Upper lobe of left lung (tissue), 6 donors: ENCODE measurements around the gene PITPNM1. TPM values are rescaled to one million over a fixed set of nuclear protein-coding genes. Genes with fewer than 3 reads are reported as not detected.

Source experiments
- ATAC-seq, 2 donors: fragments of 200-7000 bp; cut with Tn5 transposase; one replicate each; pipeline ENCODE4 v1.9.1; 2022; ENCODE audit warnings: mild to moderate bottlenecking in 2 of 2, moderate library complexity in 2 of 2; ENCODE audit not compliant: low FRiP score in 2 of 2
- DNase-seq, 2 donors: peaks; one replicate each; pipeline ENCODE4 v3.0.0-alpha.2; 2019 to 2020
- H3K27ac ChIP-seq, 4 donors: fragments of 200-600 bp; sonication (generic); one replicate each; pipeline ENCODE4 v1.5.1; 2016 to 2019
- H3K27me3 ChIP-seq, 4 donors: fragments of 200-600 bp; sonication (generic); one replicate each; pipeline ENCODE4 v1.5.1; 2017 to 2019
- H3K36me3 ChIP-seq, 4 donors: fragments of 200-600 bp; sonication (generic); one replicate each; pipeline ENCODE4 v1.5.1; 2016 to 2019
- H3K4me1 ChIP-seq, 4 donors: fragments of 200-600 bp; sonication (generic); one replicate each; pipeline ENCODE4 v1.5.1; 2018 to 2019
- H3K4me3 ChIP-seq, 4 donors: fragments of 200-600 bp; sonication (generic); one replicate each; pipeline ENCODE4 v1.5.1; 2017 to 2019; ENCODE audit warnings: mild to moderate bottlenecking in 2 of 4, moderate library complexity in 1 of 4
- H3K9me3 ChIP-seq, 4 donors: fragments of 200-600 bp; sonication (generic); one replicate each; pipeline ENCODE4 v1.5.1; 2018 to 2019
- EP300 ChIP-seq, 4 donors: sonication (generic); formaldehyde crosslinking; IDR thresholded peaks; one replicate each; pipeline ENCODE4 v1.5.1; 2017; ENCODE audit warnings: antibody characterized with exemption in 4 of 4, control low read depth in 2 of 4
- POLR2A ChIP-seq, 4 donors: fragments of 450-650 bp; IDR thresholded peaks; one replicate each; pipeline ENCODE4 v1.5.1; 2016 to 2017; ENCODE audit warnings: antibody characterized with exemption in 4 of 4, mild to moderate bottlenecking in 2 of 4
- POLR2AphosphoS5 ChIP-seq, 2 donors: sonication (generic); formaldehyde crosslinking; IDR thresholded peaks; one replicate each; pipeline ENCODE4 v1.5.1; 2017; ENCODE audit warnings: antibody characterized with exemption in 2 of 2
- WGBS, 2 donors: methylation state at CpG; one replicate each; pipeline ENCODE4 v1.1.5; 2017 to 2018; 5-methylcytosine and 5-hydroxymethylcytosine counted together
- total RNA-seq, 6 donors: library from RNA; depleted of rRNA in 4 of 6; stranded (reverse); fragments of >200 nt in 4 of 6; gene quantifications; one replicate each; pipeline versions ENCODE4 v1.1.0 to v1.2.1, GENCODE V29; 2016 to 2021
- TF ChIP-seq, protein P1 (sequence below), 6 experiments: fragments of 450-650 bp in 4 of 6; fragments of 200-600 bp in 2 of 6; sonication (generic) in 2 of 6; IDR thresholded peaks; one replicate each; pipeline ENCODE4 v1.5.1; 2016 to 2019; ENCODE audit warnings: antibody characterized with exemption in 6 of 6
- donor health status: DM: no; HTN: no; CAD: no; lungs with moderate emphysema.
- donor health status: DM: no; HTN: yes; CAD: no; lungs with severe emphysema.

PITPNM1 gene
- total RNA-seq, 6 donors from 2014 or later: 32.0 to 90.1 (median 40.7) TPM

DNA sequence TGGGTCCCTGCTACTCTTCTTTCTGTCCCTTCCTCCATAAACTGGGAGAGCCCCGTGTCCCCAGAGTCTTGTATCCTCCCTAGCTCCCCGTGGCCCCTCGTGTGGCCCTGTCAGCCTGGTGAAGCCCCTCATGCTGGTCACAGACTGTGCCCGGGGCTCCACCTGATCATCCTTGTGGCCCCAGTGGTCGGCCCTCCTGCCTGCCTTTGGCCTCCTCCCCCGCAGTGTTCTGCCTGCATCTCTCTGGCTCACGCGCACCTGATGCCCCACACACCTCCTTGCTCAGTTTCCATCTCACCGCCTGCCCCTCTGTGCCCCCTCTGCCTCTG is 19.3 kb upstream of the PITPNM1 start:
- ATAC-seq: no peak

DNA sequence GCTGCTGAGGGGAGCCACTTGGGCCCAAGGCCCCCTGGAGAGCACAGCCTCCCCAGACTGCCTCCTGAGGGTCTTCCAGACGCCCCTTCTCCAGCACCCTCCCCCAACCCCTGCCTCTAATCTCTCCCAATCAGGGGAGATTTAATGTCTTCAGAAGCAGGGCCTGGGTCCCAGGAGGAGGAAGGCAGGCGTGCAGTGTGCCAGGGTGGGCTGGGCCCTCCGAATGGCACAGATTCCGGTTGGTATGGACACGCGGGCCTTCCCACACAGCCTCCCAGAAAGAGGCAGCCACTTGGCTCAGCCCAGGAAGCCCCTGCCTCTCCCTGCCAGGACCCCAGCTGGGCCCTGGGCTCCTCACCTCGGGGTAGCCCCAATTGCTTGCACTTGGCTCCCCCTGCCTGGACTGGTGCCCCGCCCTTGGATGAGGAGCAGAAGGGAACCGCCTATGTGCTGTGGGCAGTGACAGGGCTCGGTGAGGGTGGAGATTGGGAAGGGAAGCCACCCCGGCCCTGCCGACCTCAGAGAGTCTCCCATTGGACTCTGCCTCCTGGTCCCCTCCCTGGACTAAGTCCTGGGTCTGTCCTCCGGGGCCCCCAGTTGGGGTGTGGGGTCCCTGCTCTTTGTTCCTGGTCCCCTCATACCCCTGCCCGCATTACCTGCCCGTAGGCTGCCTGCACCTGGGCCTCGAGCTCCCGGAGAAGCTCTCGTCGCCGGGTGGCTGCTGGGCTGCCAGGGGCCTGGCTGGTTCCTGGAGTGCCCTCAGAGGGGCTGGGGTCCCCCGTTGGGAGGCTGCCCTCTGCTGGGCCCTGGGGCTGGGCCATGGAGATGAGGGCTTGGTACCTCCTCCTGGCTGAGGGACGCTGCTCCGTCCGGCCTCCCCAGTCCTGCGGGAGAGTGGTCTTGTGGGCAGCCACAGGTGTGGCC is 18.7 kb upstream of the PITPNM1 start:
- Histone ChIP-seq H3K4me1 (no peaks in the 10 kb centered on the region), H3K27ac (no peak overlapping the region), H3K36me3 (no peaks in the 10 kb centered on the region), H3K27me3 (no peaks in the 10 kb centered on the region), H3K9me3 (no peaks in the 10 kb centered on the region), H3K4me3 (no peak overlapping the region)
- 77 to 80% methylated on average over 16 to 17 of the region's 25 CpGs for WGBS, 2 donors
- TF ChIP-seq EP300 (IDR thresholded peaks at IDR 0.05) (no peak), POLR2A (IDR thresholded peaks at IDR 0.05) (no peak), POLR2AphosphoS5 (IDR thresholded peaks at IDR 0.05) (no peak)
- TF ChIP-seq, protein P1, sequence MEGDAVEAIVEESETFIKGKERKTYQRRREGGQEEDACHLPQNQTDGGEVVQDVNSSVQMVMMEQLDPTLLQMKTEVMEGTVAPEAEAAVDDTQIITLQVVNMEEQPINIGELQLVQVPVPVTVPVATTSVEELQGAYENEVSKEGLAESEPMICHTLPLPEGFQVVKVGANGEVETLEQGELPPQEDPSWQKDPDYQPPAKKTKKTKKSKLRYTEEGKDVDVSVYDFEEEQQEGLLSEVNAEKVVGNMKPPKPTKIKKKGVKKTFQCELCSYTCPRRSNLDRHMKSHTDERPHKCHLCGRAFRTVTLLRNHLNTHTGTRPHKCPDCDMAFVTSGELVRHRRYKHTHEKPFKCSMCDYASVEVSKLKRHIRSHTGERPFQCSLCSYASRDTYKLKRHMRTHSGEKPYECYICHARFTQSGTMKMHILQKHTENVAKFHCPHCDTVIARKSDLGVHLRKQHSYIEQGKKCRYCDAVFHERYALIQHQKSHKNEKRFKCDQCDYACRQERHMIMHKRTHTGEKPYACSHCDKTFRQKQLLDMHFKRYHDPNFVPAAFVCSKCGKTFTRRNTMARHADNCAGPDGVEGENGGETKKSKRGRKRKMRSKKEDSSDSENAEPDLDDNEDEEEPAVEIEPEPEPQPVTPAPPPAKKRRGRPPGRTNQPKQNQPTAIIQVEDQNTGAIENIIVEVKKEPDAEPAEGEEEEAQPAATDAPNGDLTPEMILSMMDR (IDR thresholded peaks at IDR 0.05): no peak
- ATAC-seq (peak in 1 of 2 donors; percentile 4), DNase-seq (peak in 1 of 2 donors; percentile 69)

More for the DNA sequence above, 19.3 kb upstream of the PITPNM1 start:
- WGBS, 2 donors: 85 to 86% methylated on average over 8 to 9 of the region's 9 CpGs
- H3K4me1 ChIP-seq: no peaks in the 10 kb centered on the region
- H3K4me3 ChIP-seq: no peak overlapping the region
- H3K36me3 ChIP-seq: no peaks in the 10 kb centered on the region
- no peaks in the 10 kb centered on the region for H3K27me3 ChIP-seq
- no peak for DNase-seq
- no peak for TF ChIP-seq POLR2AphosphoS5 (IDR thresholded peaks at IDR 0.05)
- no peak for TF ChIP-seq EP300 (IDR thresholded peaks at IDR 0.05)
- TF ChIP-seq, protein P1 (IDR thresholded peaks at IDR 0.05): no peak
- TF ChIP-seq POLR2A (IDR thresholded peaks at IDR 0.05): no peak
- H3K9me3 ChIP-seq: no peaks in the 10 kb centered on the region
- H3K27ac ChIP-seq: no peak overlapping the region

DNA sequence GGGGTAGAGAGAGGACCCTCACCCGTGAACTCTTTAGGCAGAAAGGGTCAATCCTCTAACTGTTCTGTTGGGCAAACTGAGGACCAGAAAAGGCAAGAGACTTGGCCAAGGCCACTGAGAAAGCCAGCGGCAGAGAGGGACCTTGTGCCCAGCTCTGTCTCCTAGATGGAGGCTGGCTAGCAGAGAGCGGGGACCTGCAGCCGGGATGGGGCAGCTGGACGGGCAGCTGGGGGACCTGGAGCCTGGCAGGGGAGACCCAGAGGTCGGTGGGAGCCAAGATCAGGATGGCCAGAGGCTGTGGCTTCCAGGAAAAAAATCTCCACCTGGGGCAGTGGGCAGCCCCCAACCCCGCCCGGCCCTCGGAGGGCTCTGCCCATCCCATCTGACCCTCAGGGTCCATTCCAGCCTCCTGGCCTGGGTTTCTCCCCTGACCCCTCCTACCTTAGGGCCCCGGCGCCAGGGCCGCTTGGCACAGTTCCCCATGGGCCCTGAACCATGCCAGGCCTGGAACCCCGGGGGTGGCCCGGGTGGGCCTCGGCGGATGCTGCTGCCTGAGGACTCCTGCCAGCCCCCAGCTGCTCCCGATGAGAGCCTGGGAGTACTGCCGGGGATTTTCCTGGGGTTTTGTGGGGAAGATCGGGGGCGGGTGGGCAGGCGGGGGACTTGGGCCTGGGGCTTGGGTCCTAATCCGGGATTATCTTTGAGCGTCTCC is 17.8 kb upstream of the PITPNM1 start, which contains the start of gene CABP2:
TSS of gene CABP2 (minus strand) at position 603 of the 712 bp plus-strand sequence. CDS start at position 483, 120 bp downstream.
- Histone ChIP-seq H3K4me1 (no peaks in the 10 kb centered on the region), H3K4me3 (no peak within 1 kb of the TSS), H3K27ac (no peak within 1 kb of the TSS), H3K36me3 (no peaks in the 10 kb centered on the region), H3K9me3 (no peaks in the 10 kb centered on the region), H3K27me3 (no peaks in the 10 kb centered on the region)
- TF ChIP-seq POLR2AphosphoS5 (IDR thresholded peaks at IDR 0.05): no peak
- TF ChIP-seq, protein P1 (IDR thresholded peaks at IDR 0.05): no peak
- TF ChIP-seq EP300 (IDR thresholded peaks at IDR 0.05): no peak
- no peak for TF ChIP-seq POLR2A (IDR thresholded peaks at IDR 0.05)
- no peak for ATAC-seq
- peak in 1 of 2 donors; percentile 79 for DNase-seq
- WGBS, 2 donors: 90 to 91% methylated on average over 8 to 17 of the region's 23 CpGs

DNA sequence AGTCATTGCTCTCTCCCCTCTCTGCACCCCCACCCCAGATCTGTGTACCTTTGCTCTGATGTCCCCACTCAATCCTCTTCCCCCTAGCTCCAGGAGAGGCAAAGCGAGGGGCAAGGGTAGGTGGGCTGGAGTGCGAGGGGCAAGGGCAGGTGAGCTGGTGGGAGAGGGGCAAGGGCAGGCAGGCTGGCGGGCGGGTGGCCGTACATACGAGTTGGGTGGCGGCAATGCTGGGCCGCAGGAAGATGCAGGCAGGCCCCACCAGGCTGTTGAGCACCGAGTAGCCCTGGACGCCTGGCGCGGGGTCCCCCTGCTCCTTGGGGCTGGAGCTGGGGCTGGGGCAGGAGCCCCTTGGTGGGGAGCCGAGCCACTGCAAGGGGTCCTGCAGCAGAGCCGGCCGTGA is 17.2 kb upstream of the PITPNM1 start:
- no peak overlapping the region for H3K4me3 ChIP-seq
- H3K36me3 ChIP-seq: no peaks in the 10 kb centered on the region
- TF ChIP-seq POLR2A (IDR thresholded peaks at IDR 0.05) (no peak), POLR2AphosphoS5 (IDR thresholded peaks at IDR 0.05) (no peak), EP300 (IDR thresholded peaks at IDR 0.05) (no peak)
- TF ChIP-seq, protein P1 (IDR thresholded peaks at IDR 0.05): no peak
- no peak overlapping the region for H3K27ac ChIP-seq
- ATAC-seq (no peak), DNase-seq (peak in 1 of 2 donors; percentile 76)
- no peaks in the 10 kb centered on the region for H3K4me1 ChIP-seq
- H3K9me3 ChIP-seq: no peaks in the 10 kb centered on the region
- whole genome bisulfite sequencing, 2 donors: 92 to 100% methylated on average over 6 to 15 of the region's 15 CpGs
- H3K27me3 ChIP-seq: no peaks in the 10 kb centered on the region
